Nephron (organoid): ENCODE measurements around the gene DSC2.
"Not testable (repeated sequence)": the region's sequence is repeated elsewhere in the genome, so short reads cannot be mapped to it uniquely, and the experiment has no call there.

Experiments used
- H3K27ac Mint-ChIP-seq, 3 experiments: 2 replicates each; pipeline ENCODE4 v1.8.0; 2020; ENCODE audit warnings: mixed read lengths in 3 of 3, mild to moderate bottlenecking in 2 of 3, moderate library complexity in 1 of 3
- H3K27me3 Mint-ChIP-seq: 2 replicates; pipeline ENCODE4 v1.8.0; 2021; ENCODE audit warnings: low read depth, mild to moderate bottlenecking, moderate library complexity, mixed read lengths
- H3K36me3 Mint-ChIP-seq: 2 replicates; pipeline ENCODE4 v1.8.0; 2020; ENCODE audit warnings: low read depth, mixed read lengths
- H3K4me1 Mint-ChIP-seq: 2 replicates; pipeline ENCODE4 v1.8.0; 2020; ENCODE audit warnings: mixed read lengths
- H3K4me3 Mint-ChIP-seq, 3 experiments: 2 replicates each; pipeline ENCODE4 v1.8.0; 2020; ENCODE audit warnings: mild to moderate bottlenecking in 3 of 3, mixed read lengths in 3 of 3, moderate library complexity in 2 of 3
- H3K9me3 Mint-ChIP-seq: 2 replicates; pipeline ENCODE4 v1.8.0; 2020; ENCODE audit warnings: mixed read lengths
- TF ChIP-seq, protein P1 (sequence below), 3 experiments: fragments of 200-600 bp; sonication (generic); IDR thresholded peaks; one replicate each; pipeline ENCODE4 v1.5.0; 2021; ENCODE audit warnings: antibody characterized with exemption in 3 of 3; ENCODE audit not compliant: unreplicated experiment in 3 of 3

The DSC2 gene

DNA sequence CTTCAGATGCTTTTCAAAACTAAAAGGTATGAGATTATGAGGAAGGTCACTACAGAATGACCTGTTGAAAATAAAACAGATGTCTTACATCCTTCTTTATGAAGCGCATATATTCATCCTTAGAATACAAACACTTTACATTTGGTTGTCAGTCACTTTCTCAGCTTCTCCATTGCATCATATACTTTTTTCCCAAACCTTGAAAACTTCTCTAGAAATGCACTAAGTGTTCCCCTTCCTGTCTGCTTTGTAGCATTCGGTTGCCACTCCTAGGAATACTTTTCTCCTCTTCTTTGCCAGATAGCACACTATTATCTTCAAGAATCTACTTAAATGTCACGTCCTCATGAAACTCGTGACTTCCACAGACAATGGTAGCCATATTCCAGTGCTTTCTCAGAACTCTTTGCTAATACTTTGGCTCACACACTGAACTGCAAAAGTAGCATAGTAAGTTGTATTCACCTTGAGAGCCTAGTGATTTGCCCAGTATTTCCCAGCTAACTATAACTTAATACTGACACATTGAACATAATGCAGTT, 32.8 kb upstream of the DSC2 start:
- Mint-ChIP-seq H3K27me3 (no peaks in the 10 kb centered on the region), H3K4me1 (no peaks in the 10 kb centered on the region), H3K27ac (no peak overlapping the region), H3K9me3 (no peaks in the 10 kb centered on the region), H3K4me3 (no peak overlapping the region), H3K36me3 (no peaks in the 10 kb centered on the region)
- TF ChIP-seq, protein P1, sequence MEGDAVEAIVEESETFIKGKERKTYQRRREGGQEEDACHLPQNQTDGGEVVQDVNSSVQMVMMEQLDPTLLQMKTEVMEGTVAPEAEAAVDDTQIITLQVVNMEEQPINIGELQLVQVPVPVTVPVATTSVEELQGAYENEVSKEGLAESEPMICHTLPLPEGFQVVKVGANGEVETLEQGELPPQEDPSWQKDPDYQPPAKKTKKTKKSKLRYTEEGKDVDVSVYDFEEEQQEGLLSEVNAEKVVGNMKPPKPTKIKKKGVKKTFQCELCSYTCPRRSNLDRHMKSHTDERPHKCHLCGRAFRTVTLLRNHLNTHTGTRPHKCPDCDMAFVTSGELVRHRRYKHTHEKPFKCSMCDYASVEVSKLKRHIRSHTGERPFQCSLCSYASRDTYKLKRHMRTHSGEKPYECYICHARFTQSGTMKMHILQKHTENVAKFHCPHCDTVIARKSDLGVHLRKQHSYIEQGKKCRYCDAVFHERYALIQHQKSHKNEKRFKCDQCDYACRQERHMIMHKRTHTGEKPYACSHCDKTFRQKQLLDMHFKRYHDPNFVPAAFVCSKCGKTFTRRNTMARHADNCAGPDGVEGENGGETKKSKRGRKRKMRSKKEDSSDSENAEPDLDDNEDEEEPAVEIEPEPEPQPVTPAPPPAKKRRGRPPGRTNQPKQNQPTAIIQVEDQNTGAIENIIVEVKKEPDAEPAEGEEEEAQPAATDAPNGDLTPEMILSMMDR (IDR thresholded peaks at IDR 0.05; ENCODE audit: unreplicated experiment in 3 of 3), result no peak

DNA sequence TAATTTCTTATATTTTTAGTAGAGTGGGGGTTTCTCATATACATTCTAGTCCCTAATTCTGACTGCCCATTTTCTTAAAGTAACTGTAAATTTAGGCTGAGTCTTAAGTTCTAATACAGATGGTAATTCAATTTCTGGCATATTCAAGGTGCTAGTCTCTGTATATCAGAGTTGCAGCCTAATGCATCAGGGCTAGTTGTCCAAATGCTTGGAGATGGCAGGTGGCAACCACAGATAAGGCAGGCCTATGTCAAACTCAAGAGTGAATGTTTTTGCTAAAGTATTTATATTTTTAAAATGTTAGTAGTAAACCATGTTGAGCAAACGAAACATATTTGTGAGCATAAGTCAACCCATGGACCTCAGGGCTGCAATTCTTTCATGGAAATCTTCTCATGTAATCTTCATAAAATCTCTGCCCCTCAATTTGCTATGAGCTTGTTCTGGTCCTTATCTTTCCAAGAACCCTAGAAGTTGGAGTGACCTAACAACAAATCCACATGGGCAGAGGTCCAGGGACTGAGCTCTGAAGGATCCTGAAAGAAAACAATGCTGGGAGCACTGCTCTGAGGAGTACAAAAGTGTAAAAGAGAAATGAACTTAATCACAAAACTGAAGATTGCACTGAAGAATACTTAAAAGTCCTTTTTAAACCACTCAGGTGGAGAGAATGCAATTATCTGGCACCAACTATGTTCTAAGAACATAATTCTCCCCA, 27.3 kb upstream of the DSC2 start:
- H3K36me3 Mint-ChIP-seq, result no peaks in the 10 kb centered on the region
- H3K4me1 Mint-ChIP-seq, result no peaks in the 10 kb centered on the region
- TF ChIP-seq, protein P1 (IDR thresholded peaks at IDR 0.05; ENCODE audit: unreplicated experiment in 3 of 3), result no peak
- no peaks in the 10 kb centered on the region for H3K9me3 Mint-ChIP-seq
- no peak overlapping the region for H3K27ac Mint-ChIP-seq
- no peak overlapping the region for H3K4me3 Mint-ChIP-seq
- H3K27me3 Mint-ChIP-seq, result no peaks in the 10 kb centered on the region

DNA sequence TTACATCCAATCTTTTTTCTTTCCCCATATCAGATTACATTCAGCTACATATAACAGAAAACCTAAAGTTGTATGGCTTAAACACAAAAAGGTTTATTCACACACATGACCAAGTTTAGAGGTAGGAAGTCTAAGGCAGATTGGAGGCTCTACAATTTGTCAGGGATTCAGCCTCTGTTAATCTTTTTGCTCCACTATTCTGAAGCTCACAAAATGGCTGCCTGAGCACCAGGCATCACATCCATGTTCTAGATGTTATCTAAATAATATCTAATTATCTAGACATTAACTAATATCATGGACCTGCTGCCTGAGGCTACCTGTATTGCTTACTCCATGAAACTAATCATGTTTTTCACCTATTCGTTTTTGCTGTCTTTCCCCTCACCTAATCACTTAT, 23.7 kb upstream of the DSC2 start:
- Mint-ChIP-seq H3K9me3 (no peaks in the 10 kb centered on the region), H3K36me3 (no peaks in the 10 kb centered on the region), H3K27me3 (no peaks in the 10 kb centered on the region), H3K4me1 (no peaks in the 10 kb centered on the region), H3K4me3 (no peak overlapping the region), H3K27ac (no peak overlapping the region)
- TF ChIP-seq, protein P1 (IDR thresholded peaks at IDR 0.05; ENCODE audit: unreplicated experiment in 3 of 3), result no peak

DNA sequence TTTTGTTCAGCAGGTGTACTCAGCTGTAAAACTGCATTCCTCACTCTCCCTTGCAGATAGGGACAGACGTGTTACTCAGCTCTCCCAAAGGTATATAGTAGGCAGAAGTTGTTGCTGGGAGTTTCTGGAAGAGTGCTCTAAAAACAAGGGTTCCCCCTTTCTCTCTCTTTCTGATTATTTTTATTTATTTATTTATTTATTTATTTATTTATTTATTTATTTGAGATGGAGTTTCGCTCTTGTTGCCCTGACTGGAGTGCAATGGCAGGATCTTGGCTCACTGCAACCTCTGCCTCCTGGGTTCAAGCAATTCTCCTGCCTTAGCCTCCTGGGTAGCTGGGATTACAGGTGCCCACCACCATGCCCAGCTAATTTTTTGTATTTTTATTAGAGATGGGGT, 20.9 kb upstream of the DSC2 start:
- H3K4me1 Mint-ChIP-seq, H3K4me3 Mint-ChIP-seq, H3K9me3 Mint-ChIP-seq, H3K27ac Mint-ChIP-seq, H3K27me3 Mint-ChIP-seq, H3K36me3 Mint-ChIP-seq: not testable (repeated sequence)

- no peaks in the 10 kb centered on the region for H3K4me1 Mint-ChIP-seq
- H3K36me3 Mint-ChIP-seq, result no peaks in the 10 kb centered on the region
- TF ChIP-seq, protein P1 (IDR thresholded peaks at IDR 0.05; ENCODE audit: unreplicated experiment in 3 of 3), result no peak
- no peaks in the 10 kb centered on the region for H3K9me3 Mint-ChIP-seq
- H3K27me3 Mint-ChIP-seq, result no peaks in the 10 kb centered on the region
- H3K4me3 Mint-ChIP-seq, result no peak overlapping the region
- H3K27ac Mint-ChIP-seq, result no peak overlapping the region
These were observed 18.4 kb upstream of the DSC2 start for GRCh38 chr18:31120594-31120993.

DNA sequence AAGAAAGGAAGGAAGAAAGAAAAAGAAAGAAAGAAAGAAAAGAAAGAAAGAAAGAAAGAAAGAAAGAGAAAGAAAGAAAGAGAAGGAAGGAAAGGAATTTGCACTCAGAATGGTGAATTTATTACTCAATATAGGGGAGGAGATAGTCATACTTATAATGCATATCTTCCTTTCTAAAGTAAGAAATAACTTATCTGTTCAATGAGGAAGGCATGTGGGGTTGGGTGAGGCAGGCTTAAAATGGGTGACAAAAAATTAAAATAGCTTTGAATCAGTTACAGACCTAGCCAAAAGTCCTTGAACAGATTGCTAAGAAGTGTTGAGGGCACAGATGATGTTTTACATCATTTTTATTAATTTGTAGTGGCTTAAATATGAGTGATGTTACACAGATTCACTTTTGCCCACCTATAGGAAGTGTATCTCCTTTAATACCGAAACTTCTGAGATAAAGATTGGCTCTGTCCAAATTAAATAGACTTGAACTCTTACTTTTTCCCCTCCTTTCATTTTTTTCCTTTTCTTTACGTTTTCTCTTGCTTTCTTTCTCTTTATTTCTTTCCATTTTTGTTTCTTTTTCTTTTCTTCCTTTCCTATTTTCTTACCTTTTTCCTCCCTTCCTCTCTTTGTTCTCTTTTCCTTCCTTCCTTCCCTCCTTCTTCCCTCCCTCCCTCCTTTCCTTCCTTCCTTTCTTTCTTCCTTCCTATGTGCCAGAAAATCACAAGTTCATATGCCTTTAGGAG, 14.8 kb upstream of the DSC2 start:
- Mint-ChIP-seq H3K9me3 (no peaks in the 10 kb centered on the region), H3K36me3 (no peaks in the 10 kb centered on the region), H3K27me3 (no peaks in the 10 kb centered on the region), H3K4me1 (no peaks in the 10 kb centered on the region), H3K4me3 (no peak overlapping the region), H3K27ac (no peak overlapping the region)
- TF ChIP-seq, protein P1 (IDR thresholded peaks at IDR 0.05; ENCODE audit: unreplicated experiment in 3 of 3), result no peak
